Psoas muscle (tissue), 8 donors: Measurements from ENCODE around the gene COL27A1. TPM values are rescaled to one million over a fixed set of nuclear protein-coding genes. Genes with fewer than 3 reads are reported as not detected.

Experiments
- ATAC-seq, 4 donors: fragments of 200-7000 bp; cut with Tn5 transposase; one replicate each; pipeline ENCODE4 v1.9.1; 2020; ENCODE audit warnings: moderate library complexity in 3 of 4, mild to moderate bottlenecking in 2 of 4
- DNase-seq, 2 donors: peaks; one replicate each; pipeline ENCODE4 v3.0.0-alpha.2; 2020
- H3K27ac ChIP-seq: fragments of 200-600 bp; one replicate; pipeline ENCODE4 v1.8.0; 2022
- H3K27me3 ChIP-seq, 3 donors: fragments of 200-600 bp in 1 of 3; one replicate each; pipeline versions ENCODE4 v1.6.1 to v1.8.0; 2013 to 2022; ENCODE audit warnings: low read length in 2 of 3, mild to moderate bottlenecking in 2 of 3, moderate library complexity in 1 of 3; ENCODE audit not compliant: insufficient read depth in 3 of 3
- H3K36me3 ChIP-seq, 2 donors: fragments of 200-600 bp in 1 of 2; one replicate each; pipeline versions ENCODE4 v1.6.1 to v1.8.0; 2013 to 2022; ENCODE audit warnings: low read depth in 1 of 2, mild to moderate bottlenecking in 1 of 2, moderate library complexity in 1 of 2; ENCODE audit not compliant: insufficient read depth in 1 of 2
- H3K4me1 ChIP-seq: fragments of 200-600 bp; one replicate; pipeline ENCODE4 v1.8.0; 2022
- H3K4me3 ChIP-seq: fragments of 200-600 bp; one replicate; pipeline ENCODE4 v1.8.0; 2022; ENCODE audit warnings: mild to moderate bottlenecking
- H3K9me3 ChIP-seq: fragments of 200-600 bp; one replicate; pipeline ENCODE4 v1.8.0; 2022
- CTCF ChIP-seq: fragments of 200-600 bp; IDR thresholded peaks from one replicate; pipeline ENCODE4 v1.8.0; 2022; ENCODE audit warnings: antibody characterized with exemption
- WGBS, 3 donors: extraction: QIAGEN DNeasy Blood & Tissue Kit; methylation state at CpG; one replicate each; pipeline versions ENCODE4 v1.1.6 to v1.1.7; 2013; 5-methylcytosine and 5-hydroxymethylcytosine counted together
- intact Hi-C, 2 donors: fragments of 100-400 bp; cut with DNase I; formaldehyde crosslinking; loops; one replicate each; pipeline versions ENCODE4 v1.11.0 to v1.14.2; 2022
- polyA plus RNA-seq, 3 donors: library from polyadenylated mRNA; stranded (reverse); fragments of 200-250 nt; gene quantifications; one replicate each; pipeline ENCODE4 v1.2.3, GENCODE V29; 2013
- total RNA-seq, 4 donors: library from RNA; stranded (reverse); fragmentation: NEBNext Ultra II Directional in 2 of 4; extraction: Animal tissue kit (Norgen Biotek cat#: 25700) in 2 of 4; gene quantifications; one replicate each; pipeline versions ENCODE4 v1.2.1 to v1.2.4, GENCODE V29; 2021 to 2023
- donor health status: healthy with polysubstance abuse.
- donor health status: DM: no; HTN: no; CAD: no; lungs with moderate emphysema.
- donor health status: Bipolar disorder and iron deficiency.
- donor health status: healthy.
- donor health status: DM: yes; HTN: yes; CAD: no.
- donor health status: DM: no; HTN: no; CAD: no.
- donor health status: DM: no; HTN: no; CAD: no.
- donor health status: DM: yes; HTN: yes; CAD: no.

The COL27A1 gene
- total and polyA plus RNA-seq, 7 donors, result 1.1 to 8.5 (median 3.9) TPM

GRCh38 chr9:114356792-114357191, 201.5 kb downstream of the COL27A1 start:
- no peak overlapping the region for H3K4me3 ChIP-seq
- no peaks in the 10 kb centered on the region for H3K9me3 ChIP-seq
- peaks cover 0 to 44% of the 10 kb centered on the region in 2 donors for H3K36me3 ChIP-seq
- ATAC-seq (no peak), DNase-seq (no peak)
- H3K27ac ChIP-seq, result no peak overlapping the region
- no peaks in the 10 kb centered on the region for H3K27me3 ChIP-seq
- 80 to 90% (median 83%) methylated on average over 6 of the region's 6 CpGs for WGBS, 3 donors
- H3K4me1 ChIP-seq, result no peaks in the 10 kb centered on the region
- intact Hi-C loops, result no loop called here
- no peak for TF ChIP-seq CTCF

DNA sequence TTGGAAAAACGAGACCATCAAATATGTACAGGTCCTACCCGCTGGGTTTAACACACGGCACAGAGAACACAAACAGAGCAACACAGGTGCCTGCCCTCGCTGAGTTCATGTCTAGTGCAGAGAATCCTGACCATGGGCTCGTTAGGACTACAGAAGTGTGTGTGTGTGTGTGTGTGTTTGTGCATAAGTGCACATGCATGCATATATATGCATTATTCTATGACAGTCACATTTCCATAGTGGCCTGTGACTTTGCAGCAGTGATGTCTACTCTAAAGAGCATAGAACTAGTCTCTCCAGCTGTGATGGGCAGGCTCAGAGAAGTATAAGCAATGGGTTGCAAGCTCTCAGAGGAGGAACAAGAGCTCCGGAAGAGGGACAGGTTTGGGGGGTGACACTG, 202.0 kb downstream of the COL27A1 start:
- H3K36me3 ChIP-seq, result peaks cover 0 to 49% of the 10 kb centered on the region in 2 donors
- no peaks in the 10 kb centered on the region for H3K4me1 ChIP-seq
- H3K9me3 ChIP-seq, result no peaks in the 10 kb centered on the region
- intact Hi-C loops, result no loop called here
- DNase-seq (no peak), ATAC-seq (no peak)
- no peaks in the 10 kb centered on the region for H3K27me3 ChIP-seq
- no peak overlapping the region for H3K27ac ChIP-seq
- no peak overlapping the region for H3K4me3 ChIP-seq
- TF ChIP-seq CTCF, result no peak
- WGBS, 3 donors, result 91 to 93% (median 92%) methylated on average over 6 of the region's 6 CpGs

DNA sequence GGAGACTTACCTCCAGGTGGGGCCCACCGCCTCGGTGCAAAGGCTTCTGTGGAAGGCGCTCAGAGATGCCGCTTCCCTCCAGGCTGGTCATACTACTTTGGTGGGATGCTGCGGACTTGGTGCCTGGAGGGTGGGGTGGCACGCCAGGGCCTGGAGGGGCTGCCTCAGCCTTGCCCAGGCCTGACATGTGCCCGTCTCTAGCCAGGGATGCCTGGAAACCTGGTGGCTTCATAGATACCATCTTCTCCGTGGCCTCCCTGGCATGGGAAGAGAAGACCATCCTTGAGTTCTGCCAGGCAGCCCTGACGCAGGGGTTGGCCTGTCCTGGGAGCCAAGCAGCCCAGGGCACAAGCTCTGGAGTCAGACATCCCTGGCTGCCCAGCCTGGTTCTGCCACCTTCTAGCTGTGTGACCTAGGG, 202.6 kb downstream of the COL27A1 start:
- intact Hi-C loops, result no loop called here

GRCh38 chr9:114359801-114360200, 204.5 kb downstream of the COL27A1 start:
- intact Hi-C loops, result no loop called here

More for the DNA sequence above, 202.6 kb downstream of the COL27A1 start:
- no peaks in the 10 kb centered on the region for H3K4me1 ChIP-seq
- H3K9me3 ChIP-seq, result no peaks in the 10 kb centered on the region
- H3K4me3 ChIP-seq, result no peak overlapping the region
- ATAC-seq (no peak), DNase-seq (no peak)
- 94 to 95% (median 95%) methylated on average over 9 of the region's 9 CpGs for WGBS, 3 donors
- H3K36me3 ChIP-seq, result peaks cover 0 to 55% of the 10 kb centered on the region in 2 donors
- H3K27ac ChIP-seq, result no peak overlapping the region
- H3K27me3 ChIP-seq, result no peaks in the 10 kb centered on the region
- no peak for TF ChIP-seq CTCF

More at GRCh38 chr9:114359801-114360200, 204.5 kb downstream of the COL27A1 start:
- TF ChIP-seq CTCF, result no peak
- ATAC-seq (no peak), DNase-seq (no peak)
- H3K9me3 ChIP-seq, result no peaks in the 10 kb centered on the region
- H3K4me3 ChIP-seq, result no peak overlapping the region
- peaks cover 0 to 56% of the 10 kb centered on the region in 2 donors for H3K36me3 ChIP-seq
- H3K27me3 ChIP-seq, result no peaks in the 10 kb centered on the region
- H3K27ac ChIP-seq, result no peak overlapping the region
- H3K4me1 ChIP-seq, result no peaks in the 10 kb centered on the region
- WGBS, 3 donors, result 92 to 97% (median 93%) methylated on average over 7 of the region's 7 CpGs
